Measurements from ENCODE around the gene DPH2.

DPH2 gene

GRCh38 chr1:44002606-44003157 is 32.9 kb downstream of the DPH2 start:
- DNase-seq = no peak

- no peak for DNase-seq
Observed at GRCh38 chr1:44008259-44008658, 38.4 kb downstream of the DPH2 start.

GRCh38 chr1:44010935-44011471 is 41.2 kb downstream of the DPH2 start:
- peak in 12 of 14 donors; percentile 29 to 92 (median 80) for DNase-seq

- DNase-seq = peak in 2 of 14 donors; percentile 42 to 68
Observed at GRCh38 chr1:44012404-44012803, 42.6 kb downstream of the DPH2 start.

GRCh38 chr1:44012941-44013609 is 43.3 kb downstream of the DPH2 start:
- DNase-seq = peak in 8 of 14 donors; percentile 45 to 74 (median 57)

GRCh38 chr1:44013949-44014348 is 44.1 kb downstream of the DPH2 start:
- peak in 5 of 14 donors; percentile 49 to 67 (median 54) for DNase-seq

- DNase-seq = peak in 4 of 14 donors; percentile 51 to 70 (median 60)
Observed at GRCh38 chr1:44014365-44015104, 44.7 kb downstream of the DPH2 start.

GRCh38 chr1:44015206-44015605 is 45.4 kb downstream of the DPH2 start:
- DNase-seq = peak in 5 of 14 donors; percentile 25 to 54 (median 39)

GRCh38 chr1:44016041-44016889 is 46.5 kb downstream of the DPH2 start:
- peak in 11 of 14 donors; percentile 10 to 81 (median 71) for DNase-seq

- DNase-seq = peak in 8 of 14 donors; percentile 41 to 80 (median 55)
Observed at GRCh38 chr1:44016890-44017400, 47.1 kb downstream of the DPH2 start.

- peak in 10 of 14 donors; percentile 15 to 74 (median 48) for DNase-seq
Observed at GRCh38 chr1:44019466-44019948, 49.7 kb downstream of the DPH2 start.

- DNase-seq = no peak
Observed at GRCh38 chr1:44020464-44020863, 50.7 kb downstream of the DPH2 start.

GRCh38 chr1:44021156-44021555 is 51.3 kb downstream of the DPH2 start:
- no peak for DNase-seq

- no peak for DNase-seq
Observed at GRCh38 chr1:44021581-44022321, 51.9 kb downstream of the DPH2 start.

Data from C1 segment of cervical spinal cord (tissue), 14 donors.